NCI-H2171 treated with DMSO at 0.1 percent for 48 hours (cell line): ENCODE results near the gene CCDC102B.
"Not testable (repeated sequence)": the region's sequence is repeated elsewhere in the genome, so short reads cannot be mapped to it uniquely, and the experiment has no call there.

Experiments used
- DNase-seq: peaks from one replicate; lab custom pipeline; 2025; lab: John Stamatoyannopoulos, UW

The CCDC102B gene

DNA sequence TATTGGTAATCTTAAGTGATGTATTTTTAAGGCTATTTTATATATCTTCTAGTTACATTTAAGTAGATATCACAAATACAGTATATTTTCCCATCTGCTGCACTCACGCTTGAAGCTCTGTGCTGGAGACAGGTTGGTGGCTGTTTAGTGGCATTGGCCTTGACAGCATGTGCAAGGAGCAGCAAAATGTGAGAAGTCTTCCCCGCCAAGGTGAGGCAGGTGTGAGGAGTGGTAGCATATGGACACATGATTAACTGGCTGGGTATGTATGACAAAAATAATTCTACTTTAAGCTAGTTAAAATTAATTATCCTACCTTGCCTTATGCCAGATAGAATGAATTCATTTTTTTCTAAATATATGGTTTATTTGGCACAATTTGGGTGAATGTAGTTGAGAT, 117.2 kb downstream of the CCDC102B start:
- DNase-seq: no peak

DNA sequence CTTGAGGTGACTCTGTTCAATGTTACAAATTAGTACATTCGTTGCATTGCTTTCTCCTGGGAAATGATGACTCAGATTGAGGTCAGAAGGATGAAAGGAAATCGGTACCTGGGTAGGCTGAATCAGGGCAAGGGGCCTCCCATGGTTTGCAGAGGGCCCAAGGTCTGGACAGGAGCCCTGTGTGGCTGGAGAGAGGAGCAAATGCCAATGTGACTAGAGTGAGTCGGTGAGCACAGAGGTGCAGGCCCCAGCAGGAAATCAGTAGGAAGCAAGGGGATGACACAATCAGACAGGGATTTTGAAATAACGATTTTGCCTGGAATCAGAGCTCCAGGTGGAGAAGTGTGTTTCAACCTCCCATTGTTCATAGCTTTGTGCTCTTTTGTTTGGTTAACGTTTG, 118.9 kb downstream of the CCDC102B start:
- DNase-seq: no peak

DNA sequence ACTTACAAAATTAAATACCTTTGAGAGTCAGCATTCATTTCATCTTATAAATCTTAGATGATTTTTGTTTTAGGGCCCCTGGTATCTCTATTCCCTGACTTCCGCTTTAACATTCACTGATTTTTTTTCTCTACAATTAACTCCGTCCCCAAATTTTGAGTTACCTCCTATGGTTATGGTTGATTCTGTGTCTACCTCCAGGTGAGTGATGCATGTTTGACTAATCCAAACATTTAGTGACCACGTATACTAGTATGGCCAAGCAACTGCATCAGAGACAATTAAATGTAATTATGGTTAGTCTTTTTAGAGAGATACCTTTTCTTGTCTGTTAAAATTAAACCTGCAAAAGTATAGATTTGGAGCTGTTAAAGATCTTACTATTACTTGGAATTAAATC, 120.3 kb downstream of the CCDC102B start:
- no peak for DNase-seq

DNA sequence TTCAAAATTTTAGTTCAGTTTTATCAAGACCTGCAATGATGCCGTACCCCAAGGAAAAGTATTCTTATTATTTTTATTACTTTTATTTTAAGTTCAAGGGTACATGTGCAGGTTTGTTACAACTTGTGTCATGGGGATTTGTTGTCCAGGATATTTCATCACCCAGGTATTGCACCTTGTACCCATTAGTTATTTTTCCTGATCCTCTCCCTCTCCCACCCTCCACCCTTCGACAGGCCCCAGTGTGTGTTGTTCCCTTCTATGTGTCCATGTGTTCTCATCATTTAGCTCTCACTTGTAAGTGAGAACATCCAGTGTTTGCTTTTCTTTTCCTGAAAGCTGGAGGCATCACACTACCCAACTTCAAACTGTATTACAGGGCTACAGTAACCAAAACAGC, 122.0 kb downstream of the CCDC102B start:
- DNase-seq: no peak

DNA sequence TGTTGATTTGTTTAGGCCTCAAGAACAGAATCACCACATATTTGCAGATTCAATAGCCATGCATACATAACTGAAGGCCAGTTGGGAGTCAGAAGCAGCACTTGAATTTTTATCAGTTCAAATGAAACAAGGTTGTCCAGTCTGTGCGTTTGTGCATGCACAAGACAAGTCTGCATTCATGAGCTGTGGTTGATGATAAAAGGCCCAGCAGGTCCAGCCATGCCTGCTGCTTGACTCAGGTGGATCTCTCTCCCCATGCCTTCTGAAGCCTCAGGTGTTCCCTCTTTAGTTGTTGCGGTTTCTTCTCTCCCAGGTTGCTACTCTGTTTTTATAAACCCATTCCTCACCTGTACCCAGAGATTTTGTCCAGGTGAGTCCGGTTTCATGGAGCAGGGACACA, 124.5 kb downstream of the CCDC102B start:
- no peak for DNase-seq

DNA sequence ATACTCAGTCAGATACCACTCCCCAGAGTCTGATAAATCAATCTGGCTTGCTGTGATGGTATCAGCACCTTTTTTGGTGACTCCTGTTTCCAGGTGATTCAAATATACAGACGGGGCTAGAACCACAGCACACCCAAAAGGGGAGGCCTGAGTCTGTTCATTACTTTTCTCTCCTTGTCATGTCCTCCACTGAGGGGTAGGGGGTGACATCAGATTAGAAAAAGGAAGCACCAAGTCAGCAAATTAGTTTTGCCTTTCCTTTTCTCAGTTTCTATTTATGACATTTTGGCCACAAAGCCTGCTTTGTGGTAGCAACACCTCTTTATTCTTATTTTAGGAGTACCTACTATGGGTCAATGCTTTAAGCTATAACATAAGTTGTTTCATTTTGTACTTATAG, 127.4 kb downstream of the CCDC102B start:
- no peak for DNase-seq

DNA sequence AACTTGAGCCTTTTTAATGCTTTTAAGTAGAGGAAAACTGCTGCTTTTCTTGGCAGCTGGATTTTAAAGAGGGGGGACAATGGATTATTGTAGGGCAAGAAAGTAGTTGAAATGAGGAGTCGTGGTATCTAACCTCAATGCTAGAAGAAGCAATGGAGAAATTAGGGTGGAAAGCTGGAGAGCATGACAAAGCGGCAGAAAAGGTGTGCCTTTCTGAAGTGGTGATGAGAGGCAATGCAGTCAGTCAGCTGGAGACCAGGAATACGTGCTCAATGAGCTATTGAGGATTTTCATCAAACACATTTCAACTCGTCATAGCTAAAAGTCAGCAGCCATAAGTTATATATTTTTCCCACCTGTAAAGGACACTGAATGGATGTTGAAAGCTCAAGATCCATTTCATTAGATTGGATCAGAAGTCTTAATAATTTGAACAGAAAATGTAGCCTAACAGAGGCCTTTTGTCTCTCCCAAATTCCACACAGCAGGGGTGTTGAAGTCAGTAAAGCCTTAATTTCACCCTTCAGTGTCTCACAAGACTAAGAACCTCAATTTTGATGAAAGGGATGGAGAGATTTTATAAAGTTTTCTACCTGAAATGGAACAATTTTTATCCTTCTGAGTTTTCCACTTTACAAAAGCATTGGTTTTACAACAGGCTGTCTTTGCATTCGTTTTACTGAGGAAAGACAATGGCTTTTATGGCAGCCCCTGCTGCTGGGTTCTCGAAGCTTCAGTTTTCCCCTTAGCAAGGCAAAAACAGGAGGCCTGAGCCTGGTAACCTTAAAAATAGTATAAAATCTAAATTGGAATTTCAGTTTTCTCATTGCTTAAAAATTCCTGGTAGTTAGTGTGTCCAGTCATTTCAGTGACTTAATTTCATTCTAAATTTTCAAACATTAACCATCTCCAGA, 131.1 kb downstream of the CCDC102B start:
- DNase-seq: no peak

DNA sequence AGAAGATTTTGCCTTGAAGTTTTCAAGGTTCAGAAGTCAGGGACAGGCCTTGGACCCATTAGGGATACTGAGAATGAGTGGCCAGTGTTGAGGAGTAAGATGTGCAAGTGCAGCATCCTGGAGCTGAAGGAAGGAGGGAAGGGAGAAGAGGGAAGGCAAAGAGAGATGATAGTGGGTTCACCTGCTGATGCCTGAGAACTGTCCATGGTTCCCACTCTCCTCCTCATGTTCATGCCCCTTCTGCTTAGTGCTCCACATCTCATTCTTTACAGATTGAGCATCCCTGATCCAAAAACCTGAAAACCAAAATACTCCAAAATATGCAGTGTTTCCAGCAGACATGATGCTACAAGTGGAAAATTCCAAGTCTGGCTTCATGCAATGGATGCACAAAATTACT, 137.8 kb downstream of the CCDC102B start:
- DNase-seq: no peak

DNA sequence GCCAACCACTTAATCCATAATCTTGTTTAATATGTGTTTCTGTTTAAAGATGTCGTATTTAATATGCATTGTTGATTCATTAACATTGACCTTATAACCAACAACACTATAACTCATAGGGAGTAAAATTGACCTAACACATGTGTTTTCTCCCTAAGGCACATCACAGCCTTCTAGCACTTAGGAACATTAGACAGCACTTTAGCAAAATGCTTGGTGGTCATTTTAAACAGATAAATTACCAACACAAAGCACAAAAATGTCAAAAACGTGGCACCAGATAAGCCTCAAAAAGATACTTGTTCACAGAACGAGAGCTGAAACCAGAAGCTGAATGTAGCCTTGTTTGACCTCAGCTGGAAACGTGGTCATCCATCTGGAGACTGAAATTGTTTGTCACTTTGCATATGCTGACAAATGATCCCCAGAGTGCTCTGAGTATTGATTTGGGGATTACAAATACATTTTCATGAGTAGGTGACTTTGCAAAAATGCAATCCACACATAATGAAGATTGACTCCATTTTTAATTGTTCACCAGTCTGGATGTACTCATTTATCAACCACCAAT, 139.2 kb downstream of the CCDC102B start:
- no peak for DNase-seq

DNA sequence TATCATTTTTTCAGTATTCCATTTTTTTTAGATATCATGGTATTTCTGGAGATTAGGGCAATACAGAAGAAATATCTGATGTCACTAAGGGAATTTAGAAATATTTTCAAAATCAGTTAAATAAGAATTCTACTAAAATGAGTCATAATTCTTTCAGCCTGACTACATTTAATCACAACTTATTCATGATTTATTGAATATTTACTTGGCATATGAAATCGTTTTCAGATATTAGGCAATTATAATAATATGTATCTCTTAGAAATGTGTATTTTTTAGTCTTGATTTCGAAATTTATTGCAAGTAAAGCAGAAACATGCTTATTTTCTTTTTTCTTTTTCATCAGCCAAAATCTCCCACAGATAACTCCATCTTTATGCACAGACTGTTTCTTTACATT, 142.2 kb downstream of the CCDC102B start:
- no peak for DNase-seq

DNA sequence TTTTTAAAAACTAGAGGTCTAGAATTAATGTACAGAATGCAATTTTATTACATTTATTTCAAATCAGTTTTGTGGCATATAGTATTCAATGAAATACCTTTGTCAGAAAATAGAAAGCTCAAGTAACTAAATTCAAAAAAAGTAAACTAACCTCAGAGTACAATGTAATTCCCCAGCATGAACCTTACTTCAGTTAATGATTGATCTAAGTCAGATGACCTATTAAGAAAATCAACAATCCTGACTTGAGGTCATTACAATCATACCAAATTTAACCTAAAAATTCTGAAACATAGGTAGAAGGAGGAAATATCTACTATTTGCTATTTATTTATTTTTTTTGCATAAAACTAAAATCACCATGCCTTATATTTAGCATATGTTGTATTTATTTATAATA, 142.9 kb downstream of the CCDC102B start:
- no peak for DNase-seq

DNA sequence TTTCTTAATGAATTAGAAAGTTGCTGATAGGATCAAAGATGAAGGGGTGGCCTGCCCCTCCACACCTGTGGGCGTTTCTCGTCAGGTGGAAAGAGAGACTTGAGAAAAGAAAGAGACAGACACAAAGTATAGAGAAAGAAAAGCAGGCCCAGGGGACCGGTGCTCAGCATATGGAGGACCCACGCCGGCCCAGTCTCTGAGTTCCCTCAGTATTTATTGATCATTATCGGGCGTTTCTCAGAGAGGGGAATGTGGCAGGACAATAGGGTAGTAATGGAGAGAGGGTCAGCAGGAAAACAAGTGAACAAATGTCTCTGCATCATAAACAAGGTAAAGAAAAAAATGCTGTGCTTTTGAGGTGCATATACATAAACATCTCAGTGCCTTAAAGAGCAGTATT, 144.3 kb downstream of the CCDC102B start:
- DNase-seq: no peak

DNA sequence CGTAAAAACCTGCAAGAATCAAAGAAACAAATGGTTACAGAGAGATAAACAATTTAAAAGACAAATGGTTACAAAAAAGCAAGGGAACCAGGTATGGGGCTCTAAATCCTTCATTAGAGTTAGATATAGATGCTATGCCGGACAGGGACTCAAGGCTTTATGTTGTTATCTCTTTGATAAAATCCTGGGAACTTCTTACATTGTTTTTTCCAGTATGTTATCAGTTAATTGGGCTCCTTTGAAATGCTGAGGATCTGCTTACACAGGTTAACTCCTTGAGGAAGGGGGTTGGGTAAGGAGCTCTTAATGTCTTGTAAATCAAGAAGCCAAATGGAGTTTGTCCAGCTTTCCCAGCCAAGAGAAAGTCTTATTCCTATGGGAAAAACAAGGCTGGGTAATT, 146.0 kb downstream of the CCDC102B start:
- DNase-seq: not testable (repeated sequence)

DNA sequence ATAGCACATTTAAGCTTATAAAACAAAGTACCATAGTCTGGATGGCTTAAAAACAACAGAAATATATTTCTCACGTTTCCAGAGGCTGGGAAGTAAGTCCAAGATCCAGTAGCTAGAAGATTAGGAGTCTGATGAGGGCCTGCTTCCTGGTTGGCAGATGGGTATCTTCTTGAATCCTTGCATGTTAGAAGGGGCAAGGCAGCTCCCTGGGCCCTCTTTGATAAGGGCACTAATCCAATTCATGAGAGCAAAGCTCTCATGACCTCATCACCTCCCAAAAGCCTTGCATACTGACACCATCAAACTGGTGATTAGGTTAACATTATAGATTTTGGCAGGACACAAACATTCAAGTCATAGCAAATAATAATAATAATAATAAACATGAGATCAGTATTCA, 146.4 kb downstream of the CCDC102B start:
- DNase-seq: no peak

DNA sequence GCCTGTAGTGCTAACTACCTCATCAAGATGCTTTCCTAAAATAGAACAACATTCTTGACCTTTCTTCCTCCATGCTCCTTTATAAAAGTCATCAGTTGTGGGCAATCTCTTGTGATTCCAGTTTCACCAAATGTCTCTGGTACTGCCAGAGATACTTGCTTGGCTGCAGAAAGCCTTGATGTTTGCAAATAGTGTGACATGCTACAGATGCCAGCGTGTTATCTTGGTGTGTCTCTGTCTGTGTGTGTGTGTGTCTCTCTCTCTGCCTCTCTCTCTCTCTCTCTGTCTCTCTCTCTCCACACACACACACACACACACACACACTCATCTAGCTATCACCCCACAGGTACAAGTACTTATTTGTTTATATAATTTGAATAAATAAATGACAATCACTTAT, 146.9 kb downstream of the CCDC102B start:
- DNase-seq: no peak

DNA sequence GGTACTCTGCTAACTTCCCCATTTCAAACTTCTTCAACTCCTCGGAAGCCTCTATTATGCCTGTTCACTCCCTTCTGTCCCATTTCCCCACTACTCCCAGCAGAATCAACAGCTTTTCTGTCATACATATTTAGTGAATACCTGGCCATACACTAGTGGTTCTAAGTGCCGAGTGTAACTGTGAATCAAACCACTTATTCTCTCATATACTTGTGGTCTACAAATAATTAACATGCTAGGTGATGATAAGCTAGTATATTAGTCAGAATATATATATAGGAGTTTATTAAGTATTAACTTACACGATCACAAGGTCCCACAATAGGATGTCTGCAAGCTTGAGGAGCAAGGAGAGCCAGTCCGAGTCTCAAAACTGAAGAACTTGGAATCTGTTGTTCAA, 150.7 kb downstream of the CCDC102B start:
- DNase-seq: no peak

DNA sequence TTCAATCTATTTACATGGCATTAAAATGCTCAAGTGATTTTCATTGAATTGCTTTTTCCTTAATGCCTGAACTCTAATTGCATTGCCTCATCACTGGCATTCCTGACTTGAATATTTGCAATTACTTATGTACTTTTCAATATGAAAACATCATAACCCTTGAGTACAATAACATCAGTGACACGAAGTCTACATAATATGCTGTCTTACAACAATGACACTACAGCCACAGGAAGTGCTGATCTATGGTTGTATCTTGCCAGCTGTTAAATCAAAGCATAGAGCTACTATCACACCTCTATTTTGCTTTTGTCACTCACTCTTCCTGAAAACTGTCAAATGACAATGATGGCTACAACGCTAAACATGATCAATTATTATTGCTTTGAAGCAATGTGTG, 156.9 kb downstream of the CCDC102B start:
- DNase-seq: no peak

DNA sequence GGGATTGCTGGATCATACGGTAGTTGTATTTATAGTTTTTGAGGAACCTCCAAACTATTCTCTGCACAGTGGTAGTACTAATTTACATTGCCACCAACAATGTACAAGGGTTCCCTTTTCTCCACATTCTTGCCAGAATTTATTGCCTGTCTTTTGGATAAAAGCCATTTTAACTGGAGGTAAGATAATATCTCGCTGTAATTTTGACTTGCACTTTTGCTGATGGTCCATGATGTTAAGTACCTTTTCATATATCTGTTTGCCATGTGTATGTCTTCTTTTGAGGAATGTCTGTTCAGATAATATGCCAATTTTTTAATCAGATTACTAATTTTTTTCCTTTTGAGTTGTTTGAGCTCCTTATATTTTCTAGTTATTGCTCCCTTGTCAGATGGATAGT, 158.8 kb downstream of the CCDC102B start:
- no peak for DNase-seq

DNA sequence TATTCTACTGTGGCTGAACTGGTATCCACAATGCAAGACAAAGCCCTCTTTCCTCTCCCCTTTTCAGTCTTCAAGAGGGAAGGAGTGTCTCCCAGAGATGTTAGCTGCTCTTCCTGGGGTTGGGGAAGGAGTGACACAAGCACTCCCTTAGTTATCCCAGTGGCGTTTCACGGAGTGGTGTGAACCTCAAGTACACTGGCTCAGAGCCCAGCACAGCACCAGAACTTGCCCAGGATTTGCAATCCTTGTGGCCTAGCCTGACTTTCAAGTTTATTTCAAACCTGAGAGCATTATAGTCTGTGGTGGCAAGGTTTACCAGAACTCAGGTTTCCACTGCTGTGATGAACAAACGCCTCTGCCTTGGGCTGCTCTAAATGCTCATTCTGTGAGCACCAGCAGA, 162.5 kb downstream of the CCDC102B start:
- no peak for DNase-seq

DNA sequence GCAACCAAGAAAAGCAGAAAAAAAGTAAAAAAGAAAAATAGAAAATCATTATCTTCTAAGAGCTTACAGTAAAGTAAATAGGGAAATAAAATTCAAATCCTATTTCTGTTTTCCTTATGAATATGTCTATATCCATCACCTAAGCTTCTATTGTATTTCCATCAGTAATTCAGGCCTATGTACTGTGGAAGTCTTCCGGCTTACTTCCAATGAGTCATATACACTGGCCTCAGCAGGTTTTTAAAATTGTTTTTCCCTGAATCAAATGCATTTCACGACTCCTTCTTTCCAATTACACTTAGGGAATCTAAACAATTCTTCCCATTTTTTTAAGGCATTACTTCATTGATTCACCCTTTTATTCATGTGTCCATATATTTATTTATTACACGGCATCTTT, 164.7 kb downstream of the CCDC102B start:
- DNase-seq: no peak

DNA sequence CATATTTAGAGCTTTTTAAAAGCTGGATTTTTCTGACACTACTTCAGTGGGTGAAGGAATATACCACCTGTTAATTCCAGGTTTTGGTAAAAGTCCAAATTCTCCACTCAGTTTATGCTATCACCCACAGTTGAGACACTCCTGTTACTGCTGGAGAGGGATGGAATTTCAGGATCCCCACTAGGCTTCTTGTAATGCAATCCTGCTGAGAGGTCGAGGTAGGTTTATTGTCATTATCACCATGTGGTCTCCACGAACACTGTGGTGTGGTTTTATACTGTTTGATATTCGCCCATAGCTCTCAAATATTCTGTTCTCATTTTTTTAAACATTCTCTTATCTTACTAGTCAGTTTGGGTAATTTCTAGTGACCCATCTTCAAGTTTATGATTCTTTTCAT, 167.9 kb downstream of the CCDC102B start:
- DNase-seq: no peak

DNA sequence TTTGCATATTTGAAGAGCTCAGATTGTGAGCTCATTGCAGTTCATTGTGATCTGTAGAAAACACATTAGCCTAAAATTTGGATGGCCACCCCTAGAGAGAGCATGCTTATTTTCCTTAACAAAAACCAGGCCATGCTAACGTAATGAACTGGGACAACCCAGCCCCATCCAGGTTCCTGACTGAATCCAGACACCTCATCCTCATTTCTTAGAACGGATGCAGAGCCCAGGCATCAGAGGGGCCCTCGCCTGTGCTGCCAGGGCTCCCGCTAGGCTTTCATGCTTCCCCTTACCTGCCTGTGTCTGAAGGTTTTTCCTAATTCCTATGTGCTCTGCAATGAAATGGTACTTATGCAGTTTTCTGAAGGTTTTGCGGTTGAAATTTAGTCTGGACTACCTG, 171.1 kb downstream of the CCDC102B start:
- no peak for DNase-seq

DNA sequence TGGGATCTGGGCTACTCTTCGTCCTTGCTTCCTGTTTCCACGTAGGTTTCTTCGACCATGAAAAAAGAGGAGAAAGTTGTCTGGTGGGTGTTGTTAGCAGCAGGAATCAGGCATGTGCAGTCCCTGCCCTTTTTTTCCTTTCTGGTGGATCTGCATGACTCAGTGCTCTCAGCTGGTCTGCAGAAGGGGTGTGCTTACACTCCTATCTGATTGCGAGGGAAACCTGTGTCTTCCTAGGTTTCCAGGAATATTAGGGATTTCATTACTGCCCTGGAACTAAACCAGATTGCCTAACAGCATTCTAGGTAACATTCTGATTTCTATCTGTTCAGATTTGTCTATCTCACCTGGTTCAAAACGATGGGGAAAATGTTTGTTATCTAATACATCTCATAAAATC, 174.3 kb downstream of the CCDC102B start:
- no peak for DNase-seq

DNA sequence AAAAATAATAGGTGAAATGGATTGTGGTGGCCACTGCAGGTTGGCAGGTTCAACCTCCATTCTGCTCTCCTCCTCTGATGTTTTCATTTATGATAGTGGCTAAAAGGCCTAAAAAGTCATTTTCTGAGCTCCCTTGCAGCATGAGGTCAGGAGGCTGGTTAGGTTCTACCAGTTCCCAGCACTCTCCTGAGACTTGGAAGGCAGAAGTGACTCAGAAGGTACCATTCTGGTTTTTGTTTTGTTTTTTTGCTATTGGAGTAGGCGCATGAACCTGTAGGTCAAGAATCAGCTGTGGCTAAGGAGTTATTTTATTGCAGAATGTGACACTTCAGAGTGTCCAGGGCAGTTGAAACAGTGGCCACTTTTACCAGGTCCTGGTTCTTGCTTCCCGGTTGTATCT, 181.9 kb downstream of the CCDC102B start:
- DNase-seq: no peak
